Measurements from ENCODE around the gene KLC1. TPM values are rescaled to one million over a fixed set of nuclear protein-coding genes. Genes with fewer than 3 reads are reported as not detected.
A peak's percentile ranks its signal among the peaks of the same experiment; 100 is the strongest.

Gene KLC1
- total RNA-seq, 1 donor from 2014 or later = 171 TPM

DNA sequence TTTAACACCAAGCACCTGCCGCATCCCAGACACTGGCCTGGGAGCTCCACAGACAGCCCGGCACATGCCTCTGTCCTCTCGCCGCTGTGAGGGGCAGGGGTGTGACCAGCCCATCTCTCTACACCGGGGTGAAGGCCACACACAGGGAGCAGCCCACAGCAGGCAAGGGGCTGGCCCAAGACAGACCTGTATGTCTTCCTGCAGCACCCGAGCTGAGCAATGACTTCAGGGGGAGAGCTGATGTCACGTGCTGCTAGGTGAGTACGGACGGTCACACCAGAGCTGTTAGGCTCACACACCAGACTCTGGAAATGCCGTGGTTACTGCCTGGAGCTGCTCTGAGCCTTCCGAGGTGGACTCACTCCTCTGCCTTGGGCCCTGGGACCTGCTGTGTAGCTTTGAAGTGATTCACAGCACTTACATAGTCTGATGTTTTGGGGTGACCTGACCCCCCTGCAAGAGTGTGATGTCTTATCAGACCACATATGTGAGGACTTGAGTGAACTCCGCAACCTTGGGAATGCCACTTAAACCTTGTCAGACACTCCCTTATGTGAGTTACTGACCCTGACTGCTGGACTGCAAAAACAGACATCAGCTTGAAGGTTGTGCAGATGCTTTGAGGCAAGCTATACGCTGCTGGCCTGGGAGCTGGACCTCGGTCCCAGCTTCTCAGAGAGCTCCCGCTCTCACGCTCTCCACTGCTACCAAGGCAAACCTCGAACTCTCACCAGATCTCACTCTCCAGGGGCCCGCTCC lies 84.5 kb downstream of the KLC1 start:
- Histone ChIP-seq H3K36me3 (peaks cover 6% of the 10 kb centered on the region), H3K4me1 (peaks cover 55% of the 10 kb centered on the region), H3K9me3 (no peaks in the 10 kb centered on the region), H3K4me3 (no peak overlapping the region), H3K27ac (no peak overlapping the region), H3K27me3 (ENCODE audit: low read depth) (no peaks in the 10 kb centered on the region)
- DNase-seq = no peak
- ATAC-seq = no peak
- TF ChIP-seq, protein P1, sequence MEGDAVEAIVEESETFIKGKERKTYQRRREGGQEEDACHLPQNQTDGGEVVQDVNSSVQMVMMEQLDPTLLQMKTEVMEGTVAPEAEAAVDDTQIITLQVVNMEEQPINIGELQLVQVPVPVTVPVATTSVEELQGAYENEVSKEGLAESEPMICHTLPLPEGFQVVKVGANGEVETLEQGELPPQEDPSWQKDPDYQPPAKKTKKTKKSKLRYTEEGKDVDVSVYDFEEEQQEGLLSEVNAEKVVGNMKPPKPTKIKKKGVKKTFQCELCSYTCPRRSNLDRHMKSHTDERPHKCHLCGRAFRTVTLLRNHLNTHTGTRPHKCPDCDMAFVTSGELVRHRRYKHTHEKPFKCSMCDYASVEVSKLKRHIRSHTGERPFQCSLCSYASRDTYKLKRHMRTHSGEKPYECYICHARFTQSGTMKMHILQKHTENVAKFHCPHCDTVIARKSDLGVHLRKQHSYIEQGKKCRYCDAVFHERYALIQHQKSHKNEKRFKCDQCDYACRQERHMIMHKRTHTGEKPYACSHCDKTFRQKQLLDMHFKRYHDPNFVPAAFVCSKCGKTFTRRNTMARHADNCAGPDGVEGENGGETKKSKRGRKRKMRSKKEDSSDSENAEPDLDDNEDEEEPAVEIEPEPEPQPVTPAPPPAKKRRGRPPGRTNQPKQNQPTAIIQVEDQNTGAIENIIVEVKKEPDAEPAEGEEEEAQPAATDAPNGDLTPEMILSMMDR (IDR thresholded peaks at IDR 0.05) = no peak
- intact Hi-C loops (cut with DNase I) = no loop called here

DNA sequence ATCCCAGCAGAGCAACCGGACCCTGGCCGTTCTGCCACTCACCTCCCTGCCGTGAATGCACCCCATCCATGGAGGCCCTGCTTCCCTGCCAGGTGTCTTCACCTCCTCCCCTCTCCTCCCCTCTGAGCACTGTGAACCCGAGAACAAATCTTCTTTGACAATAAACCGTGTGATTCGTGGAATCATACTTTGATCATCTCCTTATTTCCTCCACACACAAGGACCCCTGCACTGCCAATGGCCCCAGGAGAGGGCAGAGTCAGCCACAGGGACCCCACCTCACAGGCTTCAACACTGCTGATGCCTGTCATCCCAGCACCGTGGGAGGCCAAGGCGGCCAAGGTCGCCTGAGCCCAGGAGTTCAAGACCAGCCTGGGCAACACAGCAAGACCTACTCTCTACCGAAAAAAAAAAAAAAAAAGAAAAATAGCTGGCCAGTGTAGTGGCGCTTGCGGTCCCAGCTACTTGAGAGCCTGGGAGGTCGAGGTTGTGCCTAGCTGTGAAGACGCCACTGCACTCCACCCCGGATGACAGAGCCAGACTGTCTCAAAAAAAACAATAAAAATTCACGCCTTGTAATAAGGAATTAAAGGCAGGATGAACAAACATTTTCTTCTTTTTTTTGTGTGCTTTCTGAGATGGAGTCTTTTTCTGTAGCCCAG lies 85.2 kb downstream of the KLC1 start:
- ATAC-seq = no peak
- Histone ChIP-seq H3K36me3 (peaks cover 6% of the 10 kb centered on the region), H3K27me3 (ENCODE audit: low read depth) (no peaks in the 10 kb centered on the region), H3K9me3 (no peaks in the 10 kb centered on the region), H3K4me1 (peaks cover 60% of the 10 kb centered on the region), H3K27ac (no peak overlapping the region), H3K4me3 (peak overlapping the region; percentile 86)
- DNase-seq = no peak
- TF ChIP-seq, protein P1 (IDR thresholded peaks at IDR 0.05) = no peak
- intact Hi-C loops (cut with DNase I) = no loop called here

DNA sequence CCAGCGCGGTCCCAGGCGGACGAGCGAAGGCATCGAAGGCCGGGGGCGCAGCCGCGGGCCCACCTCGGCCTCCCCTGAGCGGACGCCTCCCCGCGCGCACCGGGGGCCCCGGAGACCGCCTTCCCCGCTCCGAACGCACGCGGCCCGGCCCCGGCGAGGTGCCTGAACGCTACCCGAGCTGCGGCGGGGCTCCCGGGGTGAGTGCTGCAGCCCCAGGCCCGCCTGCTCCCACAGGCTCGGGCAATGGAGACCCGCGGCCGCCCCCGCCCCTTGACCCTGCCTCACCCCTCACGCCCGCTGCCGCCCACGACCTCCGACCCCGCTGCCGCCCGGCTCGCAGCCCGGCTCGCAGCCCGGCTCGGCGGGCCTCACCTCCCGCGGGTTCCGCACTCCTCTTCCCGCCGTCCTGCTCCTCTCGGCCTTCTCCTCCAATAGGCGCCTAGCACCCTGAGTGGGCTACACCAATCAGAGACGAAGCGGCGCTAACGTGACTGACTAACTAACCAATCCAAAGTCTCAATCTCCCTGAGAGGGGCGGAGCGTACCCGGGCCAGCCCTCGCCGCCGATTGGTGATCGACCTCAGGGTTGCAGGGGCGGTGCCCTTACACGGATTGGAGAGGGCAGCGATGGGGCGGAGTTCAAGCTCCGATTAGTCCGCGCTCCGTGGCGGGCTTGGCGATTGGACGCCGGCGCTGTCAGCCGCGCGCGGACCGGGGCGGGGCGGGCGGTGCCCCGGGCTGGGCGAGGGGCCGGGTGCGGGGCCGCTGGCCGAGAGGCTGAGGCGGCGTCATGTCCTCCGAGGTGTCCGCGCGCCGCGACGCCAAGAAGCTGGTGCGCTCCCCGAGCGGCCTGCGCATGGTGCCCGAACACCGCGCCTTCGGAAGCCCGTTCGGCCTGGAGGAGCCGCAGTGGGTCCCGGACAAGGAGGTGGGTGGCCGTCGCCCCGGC lies 86.3 kb downstream of the KLC1 start, which contains the start of the genes XRCC3 and ZFYVE21:
Gene XRCC3 (minus strand): TSS at position 400 of the 949 bp plus-strand sequence. CDS start 4,364 bp downstream, outside the sequence.
Gene ZFYVE21 (plus strand): TSS at position 759 of the 949 bp plus-strand sequence. CDS start 32 bp downstream, at position 791.
- Histone ChIP-seq H3K36me3 (no peaks in the 10 kb centered on the region), H3K9me3 (no peaks in the 10 kb centered on the region), H3K27ac (peak within 1 kb of the TSS; percentile 87), H3K4me3 (peak within 1 kb of the TSS; percentile 86), H3K4me1 (peaks cover 60% of the 10 kb centered on the region), H3K27me3 (ENCODE audit: low read depth) (no peaks in the 10 kb centered on the region)
- TF ChIP-seq, protein P1 (IDR thresholded peaks at IDR 0.05) = no peak
- intact Hi-C loops (cut with DNase I) = no loop called here
- DNase-seq (peak; percentile 100), ATAC-seq (peak; percentile 97)

DNA sequence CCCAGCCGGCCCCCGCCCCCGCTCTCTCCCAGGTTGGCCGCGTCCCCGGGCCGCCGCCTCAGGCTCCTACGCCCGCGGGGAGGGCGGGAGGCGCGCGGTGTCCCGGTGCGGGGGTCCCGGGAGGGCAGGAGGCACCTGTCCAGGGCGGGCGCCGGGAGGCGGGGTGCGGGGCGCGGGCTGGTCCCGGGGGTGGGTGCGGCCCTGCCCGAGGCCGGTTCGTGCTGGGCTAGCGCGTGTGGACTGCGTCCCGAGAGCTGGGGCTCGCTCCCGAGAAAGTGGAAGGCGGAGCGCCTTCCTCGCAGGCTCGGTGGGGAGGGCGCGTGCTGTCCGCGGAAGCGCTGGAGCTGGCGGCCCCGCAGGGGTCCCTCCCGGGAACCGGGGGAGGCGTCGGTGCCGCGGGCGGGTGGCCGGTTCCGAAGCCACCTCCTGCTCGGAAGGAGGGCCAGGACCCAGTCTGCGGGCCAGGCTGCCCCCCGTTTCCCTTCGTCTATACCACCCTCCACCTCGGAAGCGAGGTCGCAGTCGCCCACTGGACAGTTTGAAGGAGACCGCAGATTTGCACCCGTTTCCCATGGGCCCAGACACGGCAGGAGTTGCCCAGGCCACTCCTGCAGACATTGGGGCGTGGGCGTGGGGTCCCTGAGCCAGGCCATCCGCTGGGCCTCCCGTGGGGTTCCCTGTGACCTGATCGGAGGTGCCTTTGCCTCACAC lies 87.2 kb downstream of the KLC1 start:
- intact Hi-C loops (cut with DNase I) = no loop called here
- DNase-seq (peak; percentile 72), ATAC-seq (peak; percentile 2 to 13)
- TF ChIP-seq, protein P1 (IDR thresholded peaks at IDR 0.05) = no peak
- H3K4me3 ChIP-seq = peak overlapping the region; percentile 86
- H3K27ac ChIP-seq = peak overlapping the region; percentile 87
- no peaks in the 10 kb centered on the region for H3K36me3 ChIP-seq
- H3K27me3 ChIP-seq (ENCODE audit: low read depth) = no peaks in the 10 kb centered on the region
- peaks cover 51% of the 10 kb centered on the region for H3K4me1 ChIP-seq
- H3K9me3 ChIP-seq = no peaks in the 10 kb centered on the region

All from lower lobe of right lung (tissue), 2 donors.